ENCODE data around the gene ZZZ3. TPM values are rescaled to one million over a fixed set of nuclear protein-coding genes. Genes with fewer than 3 reads are reported as not detected.

ZZZ3 gene
- polyA plus RNA-seq, 1 of the 3 experiments (the other 2 are of a cell fraction) = 14.2 TPM

DNA sequence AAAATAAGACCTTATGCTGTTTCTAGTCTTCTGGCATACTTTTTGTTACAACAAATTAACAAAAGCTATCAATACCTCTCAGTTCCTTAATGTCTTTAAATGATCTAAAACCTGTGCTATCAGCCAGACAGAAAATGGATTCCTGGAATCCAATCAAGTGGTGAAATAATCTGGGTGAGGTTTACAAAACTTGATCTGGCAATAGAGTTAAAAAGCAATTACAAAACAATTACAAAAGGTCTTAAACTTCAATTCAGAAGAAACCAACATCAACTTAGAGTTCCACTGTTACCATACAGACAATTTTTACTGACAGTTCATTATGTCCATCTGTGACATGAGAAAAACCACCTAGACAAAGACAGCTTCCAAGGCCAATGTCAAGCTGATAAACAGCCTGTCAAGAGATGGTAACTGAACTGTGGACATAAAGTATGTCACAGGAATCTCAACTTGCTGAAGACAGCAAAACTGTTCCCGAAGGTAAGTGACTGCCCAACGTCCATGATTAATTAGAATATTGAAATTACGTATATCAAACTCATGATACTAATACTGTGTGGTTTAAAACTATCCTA is 17.4 kb downstream of the ZZZ3 start:
- Histone ChIP-seq H3K9ac (no peak overlapping the region), H3K4me3 (ENCODE audit: low read depth in 2 of 2, low read length in 1 of 2) (no peak overlapping the region), H3K9me2 (no peaks in the 10 kb centered on the region), H3K27me3 (ENCODE audit: insufficient read depth) (no peaks in the 10 kb centered on the region), H3K4me1 (ENCODE audit: control insufficient read depth in 1 of 2, insufficient read depth in 2 of 2, low read depth in 1 of 2, low read length in 1 of 2) (peaks cover 0 to 4% of the 10 kb centered on the region in 2 experiments; a peak in 3 of 4 replicates), H3K4me2 (no peak overlapping the region), H4K20me1 (ENCODE audit: insufficient read depth) (peaks cover 63% of the 10 kb centered on the region), H3F3A (replicated peaks; ENCODE audit: insufficient read depth) (peaks cover 6% of the 10 kb centered on the region), H3K27ac (ENCODE audit: low read depth in 2 of 2, low read length in 1 of 2) (no peak overlapping the region), H2AFZ (ENCODE audit: low read depth) (no peak overlapping the region), H3K79me2 (ENCODE audit: insufficient read depth) (peaks cover 100% of the 10 kb centered on the region), H3K9me3 (no peaks in the 10 kb centered on the region), H3K36me3 (replicated peaks in 1 of 2; ENCODE audit: control insufficient read depth in 1 of 2, insufficient read depth in 2 of 2, low read length in 1 of 2) (peaks cover 0 to 4% of the 10 kb centered on the region in 2 experiments)
- no peak for DNase-seq
- ChIA-PET CTCF (no interaction called here), POLR2A (no interaction called here)
- 96% methylated on average over 3 of the region's 3 CpGs for WGBS (ENCODE audit: low lambda C conversion rate)
- TF ChIP-seq NFIC (IDR thresholded peaks at IDR 0.05; ENCODE audit: borderline replicate concordance) (no peak), NRF1 (IDR thresholded peaks at IDR 0.05; ENCODE audit: low read depth, low read length) (no peak), MEF2A (IDR thresholded peaks at IDR 0.05; ENCODE audit: borderline replicate concordance, low read depth) (no peak), YY1 (IDR thresholded peaks at IDR 0.05; ENCODE audit: low read depth) (no peak), SIN3A (IDR thresholded peaks at IDR 0.05; ENCODE audit: borderline replicate concordance, low read depth, low read length) (no peak), RXRA (IDR thresholded peaks at IDR 0.05; ENCODE audit: borderline replicate concordance, low read depth) (no peak), GABPA (IDR thresholded peaks at IDR 0.05; ENCODE audit: low read depth) (no peak), TAF1 (IDR thresholded peaks at IDR 0.05; ENCODE audit: borderline replicate concordance, low read depth, low read length) (no peak), FOXJ3 (CRISPR knock-in tag; IDR thresholded peaks at IDR 0.05) (no peak), RAD21 (IDR thresholded peaks at IDR 0.05; ENCODE audit: low read length) (no peak), GATA2 (CRISPR knock-in tag; IDR thresholded peaks at IDR 0.05) (no peak), CHD2 (IDR thresholded peaks at IDR 0.05; ENCODE audit: low read length, partially characterized antibody) (no peak), TCF12 (IDR thresholded peaks at IDR 0.05) (no peak), FOSL2 (IDR thresholded peaks at IDR 0.05; ENCODE audit: borderline replicate concordance, low read depth) (no peak), MXI1 (IDR thresholded peaks at IDR 0.05; ENCODE audit: low read depth, low read length) (no peak)
- TF ChIP-seq, protein P1, sequence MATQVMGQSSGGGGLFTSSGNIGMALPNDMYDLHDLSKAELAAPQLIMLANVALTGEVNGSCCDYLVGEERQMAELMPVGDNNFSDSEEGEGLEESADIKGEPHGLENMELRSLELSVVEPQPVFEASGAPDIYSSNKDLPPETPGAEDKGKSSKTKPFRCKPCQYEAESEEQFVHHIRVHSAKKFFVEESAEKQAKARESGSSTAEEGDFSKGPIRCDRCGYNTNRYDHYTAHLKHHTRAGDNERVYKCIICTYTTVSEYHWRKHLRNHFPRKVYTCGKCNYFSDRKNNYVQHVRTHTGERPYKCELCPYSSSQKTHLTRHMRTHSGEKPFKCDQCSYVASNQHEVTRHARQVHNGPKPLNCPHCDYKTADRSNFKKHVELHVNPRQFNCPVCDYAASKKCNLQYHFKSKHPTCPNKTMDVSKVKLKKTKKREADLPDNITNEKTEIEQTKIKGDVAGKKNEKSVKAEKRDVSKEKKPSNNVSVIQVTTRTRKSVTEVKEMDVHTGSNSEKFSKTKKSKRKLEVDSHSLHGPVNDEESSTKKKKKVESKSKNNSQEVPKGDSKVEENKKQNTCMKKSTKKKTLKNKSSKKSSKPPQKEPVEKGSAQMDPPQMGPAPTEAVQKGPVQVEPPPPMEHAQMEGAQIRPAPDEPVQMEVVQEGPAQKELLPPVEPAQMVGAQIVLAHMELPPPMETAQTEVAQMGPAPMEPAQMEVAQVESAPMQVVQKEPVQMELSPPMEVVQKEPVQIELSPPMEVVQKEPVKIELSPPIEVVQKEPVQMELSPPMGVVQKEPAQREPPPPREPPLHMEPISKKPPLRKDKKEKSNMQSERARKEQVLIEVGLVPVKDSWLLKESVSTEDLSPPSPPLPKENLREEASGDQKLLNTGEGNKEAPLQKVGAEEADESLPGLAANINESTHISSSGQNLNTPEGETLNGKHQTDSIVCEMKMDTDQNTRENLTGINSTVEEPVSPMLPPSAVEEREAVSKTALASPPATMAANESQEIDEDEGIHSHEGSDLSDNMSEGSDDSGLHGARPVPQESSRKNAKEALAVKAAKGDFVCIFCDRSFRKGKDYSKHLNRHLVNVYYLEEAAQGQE (IDR thresholded peaks at IDR 0.05; ENCODE audit: low read depth, low read length) = no peak
- TF ChIP-seq, protein P2, sequence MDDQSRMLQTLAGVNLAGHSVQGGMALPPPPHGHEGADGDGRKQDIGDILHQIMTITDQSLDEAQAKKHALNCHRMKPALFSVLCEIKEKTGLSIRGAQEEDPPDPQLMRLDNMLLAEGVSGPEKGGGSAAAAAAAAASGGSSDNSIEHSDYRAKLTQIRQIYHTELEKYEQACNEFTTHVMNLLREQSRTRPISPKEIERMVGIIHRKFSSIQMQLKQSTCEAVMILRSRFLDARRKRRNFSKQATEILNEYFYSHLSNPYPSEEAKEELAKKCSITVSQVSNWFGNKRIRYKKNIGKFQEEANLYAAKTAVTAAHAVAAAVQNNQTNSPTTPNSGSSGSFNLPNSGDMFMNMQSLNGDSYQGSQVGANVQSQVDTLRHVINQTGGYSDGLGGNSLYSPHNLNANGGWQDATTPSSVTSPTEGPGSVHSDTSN (IDR thresholded peaks at IDR 0.05) = no peak
- TF ChIP-seq, protein P3, sequence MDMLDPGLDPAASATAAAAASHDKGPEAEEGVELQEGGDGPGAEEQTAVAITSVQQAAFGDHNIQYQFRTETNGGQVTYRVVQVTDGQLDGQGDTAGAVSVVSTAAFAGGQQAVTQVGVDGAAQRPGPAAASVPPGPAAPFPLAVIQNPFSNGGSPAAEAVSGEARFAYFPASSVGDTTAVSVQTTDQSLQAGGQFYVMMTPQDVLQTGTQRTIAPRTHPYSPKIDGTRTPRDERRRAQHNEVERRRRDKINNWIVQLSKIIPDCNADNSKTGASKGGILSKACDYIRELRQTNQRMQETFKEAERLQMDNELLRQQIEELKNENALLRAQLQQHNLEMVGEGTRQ (IDR thresholded peaks at IDR 0.05; ENCODE audit: borderline replicate concordance, low read depth, low read length) = no peak
- TF ChIP-seq, protein P4, sequence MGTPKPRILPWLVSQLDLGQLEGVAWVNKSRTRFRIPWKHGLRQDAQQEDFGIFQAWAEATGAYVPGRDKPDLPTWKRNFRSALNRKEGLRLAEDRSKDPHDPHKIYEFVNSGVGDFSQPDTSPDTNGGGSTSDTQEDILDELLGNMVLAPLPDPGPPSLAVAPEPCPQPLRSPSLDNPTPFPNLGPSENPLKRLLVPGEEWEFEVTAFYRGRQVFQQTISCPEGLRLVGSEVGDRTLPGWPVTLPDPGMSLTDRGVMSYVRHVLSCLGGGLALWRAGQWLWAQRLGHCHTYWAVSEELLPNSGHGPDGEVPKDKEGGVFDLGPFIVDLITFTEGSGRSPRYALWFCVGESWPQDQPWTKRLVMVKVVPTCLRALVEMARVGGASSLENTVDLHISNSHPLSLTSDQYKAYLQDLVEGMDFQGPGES (IDR thresholded peaks at IDR 0.05; ENCODE audit: low read depth, low read length) = no peak
- TF ChIP-seq, protein P5, sequence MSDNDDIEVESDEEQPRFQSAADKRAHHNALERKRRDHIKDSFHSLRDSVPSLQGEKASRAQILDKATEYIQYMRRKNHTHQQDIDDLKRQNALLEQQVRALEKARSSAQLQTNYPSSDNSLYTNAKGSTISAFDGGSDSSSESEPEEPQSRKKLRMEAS (IDR thresholded peaks at IDR 0.05; ENCODE audit: low read depth) = no peak

Measured in SK-N-SH (cell line).